GM13976 (cell line): ENCODE data around the gene OR10H2.

Source experiments
- DNase-seq: peaks from one replicate; pipeline ENCODE4 v3.0.0; 2012; ENCODE audit warnings: low spot score
- in situ Hi-C: fragments of 300-500 bp; cut with MboI; formaldehyde crosslinking; loops from one replicate; pipeline ENCODE4 v1.12.0; 2022; ENCODE audit warnings: low sequenced_read_pairs, mixed read lengths, inconsistent platforms; ENCODE audit not compliant: unreplicated experiment
- TF ChIP-seq, protein P1 (sequence below): IDR thresholded peaks from 2 replicates; pipeline ENCODE4 v1.5.1; 2012; ENCODE audit warnings: borderline replicate concordance, mild to moderate bottlenecking; ENCODE audit not compliant: insufficient read depth; ENCODE audit errors: extremely low read depth, missing control alignments, control extremely low read depth

The OR10H2 gene

DNA sequence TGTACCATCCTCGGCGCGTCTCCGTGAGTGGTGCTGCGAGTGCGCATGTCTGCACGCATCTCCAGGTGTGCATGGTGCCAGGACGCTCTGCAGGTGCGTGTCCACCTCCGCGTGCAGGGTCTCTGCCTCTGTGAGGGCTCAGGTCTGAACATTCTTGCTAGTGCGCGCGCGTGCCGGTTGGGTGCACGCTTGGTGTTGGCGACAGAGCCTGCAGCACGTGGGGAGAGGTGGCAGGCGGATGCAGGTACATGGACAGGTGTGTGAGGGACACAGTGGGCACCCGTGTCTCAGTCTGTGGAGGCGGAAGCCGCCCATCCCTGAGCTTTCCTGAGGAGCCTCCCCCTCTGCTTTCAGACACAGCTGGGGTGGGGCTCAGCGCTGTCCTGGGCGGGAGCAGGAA is 4.9 kb upstream of the OR10H2 start:
- in situ Hi-C loops, result no loop called here

DNA sequence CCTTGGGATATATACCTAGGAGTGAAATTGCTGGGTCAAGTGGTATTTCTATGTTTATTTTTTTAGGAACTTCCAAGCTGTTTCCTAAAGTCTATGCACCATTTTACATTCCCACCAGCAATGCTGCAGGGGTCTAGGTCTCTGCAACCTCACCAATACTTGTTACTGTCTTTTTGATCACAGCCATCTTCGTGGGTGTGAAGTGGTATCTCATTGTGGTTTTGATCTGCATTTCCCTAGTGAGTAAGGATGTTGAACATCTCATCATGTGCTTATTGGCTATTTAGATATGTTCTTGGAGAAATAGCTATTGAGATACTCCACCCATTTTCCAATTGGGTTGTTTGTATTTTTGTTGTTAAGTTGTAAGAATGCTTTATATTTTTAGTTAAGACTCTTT is 2.7 kb downstream of the OR10H2 start:
- DNase-seq, result no peak
- in situ Hi-C loops, result no loop called here
- TF ChIP-seq, protein P1, sequence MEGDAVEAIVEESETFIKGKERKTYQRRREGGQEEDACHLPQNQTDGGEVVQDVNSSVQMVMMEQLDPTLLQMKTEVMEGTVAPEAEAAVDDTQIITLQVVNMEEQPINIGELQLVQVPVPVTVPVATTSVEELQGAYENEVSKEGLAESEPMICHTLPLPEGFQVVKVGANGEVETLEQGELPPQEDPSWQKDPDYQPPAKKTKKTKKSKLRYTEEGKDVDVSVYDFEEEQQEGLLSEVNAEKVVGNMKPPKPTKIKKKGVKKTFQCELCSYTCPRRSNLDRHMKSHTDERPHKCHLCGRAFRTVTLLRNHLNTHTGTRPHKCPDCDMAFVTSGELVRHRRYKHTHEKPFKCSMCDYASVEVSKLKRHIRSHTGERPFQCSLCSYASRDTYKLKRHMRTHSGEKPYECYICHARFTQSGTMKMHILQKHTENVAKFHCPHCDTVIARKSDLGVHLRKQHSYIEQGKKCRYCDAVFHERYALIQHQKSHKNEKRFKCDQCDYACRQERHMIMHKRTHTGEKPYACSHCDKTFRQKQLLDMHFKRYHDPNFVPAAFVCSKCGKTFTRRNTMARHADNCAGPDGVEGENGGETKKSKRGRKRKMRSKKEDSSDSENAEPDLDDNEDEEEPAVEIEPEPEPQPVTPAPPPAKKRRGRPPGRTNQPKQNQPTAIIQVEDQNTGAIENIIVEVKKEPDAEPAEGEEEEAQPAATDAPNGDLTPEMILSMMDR, result no peak

More for the DNA sequence above, 4.9 kb upstream of the OR10H2 start:
- TF ChIP-seq, protein P1, result no peak
- DNase-seq, result no peak

DNA sequence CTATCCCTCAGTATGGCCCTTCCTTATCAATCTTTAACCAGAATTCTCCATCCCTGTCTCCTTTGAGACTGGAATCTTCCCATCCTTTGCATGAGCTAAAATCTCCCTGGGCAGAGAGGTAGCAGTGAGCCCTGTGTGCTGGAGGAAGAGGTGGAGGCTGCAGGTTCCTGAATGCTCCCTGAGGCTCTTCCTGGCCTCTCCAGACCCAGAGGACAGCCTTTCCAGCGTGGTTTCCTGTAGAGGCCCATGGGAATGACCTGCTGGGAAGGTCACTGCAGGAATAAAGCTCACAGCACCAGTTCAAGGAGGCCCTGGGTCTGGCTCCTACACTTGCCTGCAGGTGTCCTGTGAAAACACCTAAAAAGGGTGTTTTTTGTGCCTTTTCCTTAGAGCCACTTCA is 4.6 kb downstream of the OR10H2 start:
- DNase-seq, result no peak
- TF ChIP-seq, protein P1, result no peak
- in situ Hi-C loops, result no loop called here

DNA sequence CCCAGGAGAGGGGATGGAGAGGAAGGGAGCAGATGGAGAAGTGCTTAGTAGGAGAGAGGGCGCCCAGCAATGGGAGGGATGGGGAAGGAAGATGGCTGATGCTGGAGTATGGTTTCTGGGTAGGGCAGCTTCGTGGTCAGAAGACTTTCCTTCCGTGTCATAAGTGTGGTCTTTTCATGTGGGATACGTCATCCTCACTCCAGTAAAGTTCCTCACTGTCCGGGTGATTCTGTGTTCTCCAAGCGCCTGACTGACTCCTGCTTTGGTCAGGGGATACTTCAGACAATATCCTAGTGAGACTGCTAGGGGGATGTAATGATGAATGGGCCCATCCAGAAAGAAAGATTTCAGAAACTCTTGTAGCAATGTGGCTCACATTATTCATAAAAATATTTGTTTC is 6.1 kb downstream of the OR10H2 start:
- no peak for DNase-seq
- in situ Hi-C loops, result no loop called here
- TF ChIP-seq, protein P1, result no peak

DNA sequence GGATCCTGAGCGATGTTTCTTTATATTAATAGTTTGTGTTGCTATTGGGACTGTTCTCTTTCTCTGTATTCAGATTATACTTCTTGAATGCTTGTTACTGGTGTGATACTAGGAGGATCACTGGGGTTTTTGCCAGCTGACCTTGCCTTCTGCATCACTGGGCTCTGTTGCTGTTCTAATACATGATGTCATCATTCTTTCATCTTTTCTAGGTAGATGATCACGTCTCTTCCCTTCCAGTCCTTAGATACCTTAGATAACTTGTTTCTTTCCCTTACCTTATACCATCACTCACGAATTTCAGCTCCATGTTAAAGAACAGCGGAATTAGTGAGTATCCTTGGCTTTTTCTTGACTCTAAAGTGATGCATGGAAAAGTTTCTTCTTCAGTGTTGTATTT is 9.9 kb downstream of the OR10H2 start, which contains the start of gene OR10H3:
OR10H3 (plus strand) TSS at position 264 of the 400 bp plus-strand sequence. CDS start 3,408 bp downstream, outside the sequence.
- in situ Hi-C loops, result no loop called here
- DNase-seq, result no peak
- TF ChIP-seq, protein P1, result no peak

DNA sequence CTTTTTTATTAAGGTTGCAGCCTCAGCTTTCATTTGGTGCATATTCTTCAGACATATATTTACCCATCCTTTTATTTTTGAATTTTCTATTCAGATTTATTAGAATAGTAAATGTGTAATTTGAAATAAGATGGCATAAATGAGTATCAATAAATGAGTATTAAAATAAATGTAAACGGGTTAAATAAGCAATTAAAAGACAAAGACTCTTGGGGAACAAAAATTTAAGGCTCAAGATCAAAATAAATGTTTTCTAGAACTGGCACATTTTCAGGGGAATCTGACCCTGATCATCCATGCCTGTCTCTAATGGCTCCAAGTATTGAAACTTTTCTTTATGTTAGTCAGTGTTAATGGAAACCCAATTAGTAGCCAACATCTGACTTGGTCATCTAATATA is 13.0 kb downstream of the OR10H2 start:
- no peak for DNase-seq
- in situ Hi-C loops, result no loop called here
- TF ChIP-seq, protein P1, result no peak

DNA sequence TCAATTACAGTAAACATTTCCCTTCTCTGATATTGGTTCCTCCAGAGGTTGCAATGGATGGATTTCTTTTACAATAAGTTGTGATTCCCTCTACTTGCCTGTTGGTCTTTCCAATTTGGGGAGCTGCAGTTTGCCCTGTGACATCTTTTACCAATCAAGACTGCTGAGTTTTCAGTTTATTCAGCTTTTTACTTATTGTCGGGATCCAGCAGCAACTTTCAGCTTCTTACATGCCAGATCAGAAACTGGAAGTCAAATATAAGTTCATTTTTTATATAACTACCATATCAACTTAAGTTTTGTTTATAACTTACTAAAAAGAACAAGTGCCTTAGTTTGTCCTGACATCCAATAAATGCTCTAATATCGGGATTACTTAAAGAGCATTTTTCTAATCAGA is 20.4 kb downstream of the OR10H2 start:
- TF ChIP-seq, protein P1, result no peak
- DNase-seq, result no peak
- in situ Hi-C loops, result no loop called here
